Left lung (tissue), 10 donors: ENCODE results near the gene TNRC6A. TPM values are rescaled to one million over a fixed set of nuclear protein-coding genes. Genes with fewer than 3 reads are reported as not detected.
A peak's percentile ranks its signal among the peaks of the same experiment; 100 is the strongest.
"Not testable (repeated sequence)": the region's sequence is repeated elsewhere in the genome, so short reads cannot be mapped to it uniquely, and the experiment has no call there.

Source experiments
- ATAC-seq: fragments of 200-7000 bp; cut with Tn5 transposase; one replicate; pipeline ENCODE4 v1.9.1; 2020; ENCODE audit warnings: moderate library complexity
- DNase-seq, 4 donors: peaks; one replicate each; pipeline ENCODE4 v3.0.0-alpha.2; 2013 to 2020
- H3K27ac ChIP-seq, 2 donors: fragments of 200-600 bp; sonication (generic) in 1 of 2; one replicate each; pipeline versions ENCODE4 v1.5.0 to v1.8.0; 2020 to 2021
- H3K27me3 ChIP-seq, 2 donors: fragments of 200-600 bp; sonication (generic) in 1 of 2; one replicate each; pipeline versions ENCODE4 v1.5.0 to v1.8.0; 2020 to 2021
- H3K36me3 ChIP-seq, 2 donors: fragments of 200-600 bp; sonication (generic) in 1 of 2; one replicate each; pipeline versions ENCODE4 v1.5.0 to v1.8.0; 2020 to 2021
- H3K4me1 ChIP-seq, 2 donors: fragments of 200-600 bp; one replicate each; pipeline ENCODE4 v1.8.0; 2021
- H3K4me3 ChIP-seq, 2 donors: fragments of 200-600 bp; sonication (generic) in 1 of 2; one replicate each; pipeline versions ENCODE4 v1.5.0 to v1.8.0; 2020 to 2021; ENCODE audit warnings: mild to moderate bottlenecking in 1 of 2
- H3K9me3 ChIP-seq, 2 donors: fragments of 200-600 bp; sonication (generic) in 1 of 2; one replicate each; pipeline versions ENCODE4 v1.5.0 to v1.8.0; 2020 to 2021
- intact Hi-C, 2 donors: fragments of 100-400 bp; cut with DNase I; formaldehyde crosslinking; loops; one replicate each; pipeline versions ENCODE4 v1.11.2 to v1.14.2; 2022
- polyA plus RNA-seq, 6 donors: library from polyadenylated mRNA; unstranded; fragments of 120-200 nt; gene quantifications; one replicate each; pipeline ENCODE4 v1.2.1, GENCODE V29; 2013; ENCODE audit not compliant: insufficient read length in 6 of 6
- total RNA-seq, 2 donors: library from RNA; stranded (reverse); fragmentation: NEBNext Ultra II Directional; extraction: Animal tissue kit (Norgen Biotek cat#: 25700); gene quantifications; one replicate each; pipeline ENCODE4 v1.2.1, GENCODE V29; 2021
- TF ChIP-seq, protein P1 (sequence below), 2 donors: fragments of 200-600 bp; sonication (generic) in 1 of 2; IDR thresholded peaks; one replicate each; pipeline versions ENCODE4 v1.5.0 to v1.8.0; 2021; ENCODE audit warnings: antibody characterized with exemption in 2 of 2
- donor health status: DM: no; HTN: yes; CAD: no.
- donor health status: DM: no; HTN: no; CAD: no.

TNRC6A gene
- total and polyA plus RNA-seq, 8 donors = 34.0 to 81.2 (median 72.7) TPM

DNA sequence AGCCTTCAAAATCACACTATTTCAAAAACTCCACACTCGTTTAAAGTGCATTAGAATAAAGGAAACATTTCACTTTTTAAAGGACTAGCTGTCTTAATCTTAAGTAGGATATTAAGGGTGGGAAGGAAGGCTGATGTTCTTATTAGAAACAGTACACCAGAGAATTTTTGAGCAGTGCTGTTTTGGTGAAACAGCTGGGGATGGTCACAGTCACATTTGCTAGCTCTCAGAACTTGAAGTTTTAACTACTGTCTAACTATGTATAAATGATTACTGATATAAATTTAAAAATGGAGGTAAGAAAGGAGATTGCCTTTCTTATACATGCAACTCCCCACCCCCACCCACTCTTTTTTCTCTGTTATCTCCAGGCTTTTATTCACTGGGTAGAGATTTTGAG is 77.8 kb downstream of the TNRC6A start:
- H3K36me3 ChIP-seq = peaks cover 0 to 100% of the 10 kb centered on the region in 2 donors

DNA sequence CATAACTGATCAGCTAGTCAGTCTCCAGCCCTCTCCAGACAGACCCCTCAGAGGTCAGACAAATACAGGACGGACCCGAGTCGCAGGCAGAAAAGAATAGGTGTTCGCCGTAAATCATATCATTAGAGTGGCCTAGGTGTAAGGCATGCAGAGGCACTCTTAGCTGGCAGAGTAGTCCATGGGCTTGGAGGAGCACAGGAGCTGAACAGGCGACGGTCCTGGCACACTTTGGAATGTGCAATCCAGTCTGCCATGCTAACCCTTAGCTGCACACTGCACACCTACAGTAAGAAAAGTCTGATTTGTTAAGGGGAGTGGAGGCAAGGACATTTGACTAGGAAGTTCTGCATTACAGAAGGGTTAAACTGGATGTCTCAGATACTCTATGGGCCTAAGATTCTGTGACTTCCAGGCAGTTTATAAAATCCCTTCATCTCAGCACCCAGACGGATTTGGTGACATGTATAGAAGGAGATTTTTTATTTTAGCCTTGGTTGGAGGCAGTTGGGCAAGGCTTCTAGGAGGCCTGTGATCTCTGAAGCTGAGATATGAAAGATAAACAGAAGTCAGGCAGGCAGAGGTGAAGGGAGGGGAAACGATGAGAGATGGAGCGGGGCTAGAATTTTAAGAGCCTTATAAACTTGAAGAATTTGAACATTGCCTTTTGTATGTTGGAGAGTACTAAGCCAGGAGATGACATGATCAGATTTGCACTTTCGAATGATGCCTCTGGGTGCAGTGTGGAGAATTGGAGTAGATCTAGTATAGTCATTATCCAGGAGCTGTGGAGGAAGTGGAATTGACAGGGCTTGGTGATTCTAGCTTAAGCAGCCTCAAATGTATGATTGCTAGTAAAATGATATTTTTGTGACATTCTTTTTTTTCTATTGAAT is 81.7 kb downstream of the TNRC6A start:
- TF ChIP-seq, protein P1, sequence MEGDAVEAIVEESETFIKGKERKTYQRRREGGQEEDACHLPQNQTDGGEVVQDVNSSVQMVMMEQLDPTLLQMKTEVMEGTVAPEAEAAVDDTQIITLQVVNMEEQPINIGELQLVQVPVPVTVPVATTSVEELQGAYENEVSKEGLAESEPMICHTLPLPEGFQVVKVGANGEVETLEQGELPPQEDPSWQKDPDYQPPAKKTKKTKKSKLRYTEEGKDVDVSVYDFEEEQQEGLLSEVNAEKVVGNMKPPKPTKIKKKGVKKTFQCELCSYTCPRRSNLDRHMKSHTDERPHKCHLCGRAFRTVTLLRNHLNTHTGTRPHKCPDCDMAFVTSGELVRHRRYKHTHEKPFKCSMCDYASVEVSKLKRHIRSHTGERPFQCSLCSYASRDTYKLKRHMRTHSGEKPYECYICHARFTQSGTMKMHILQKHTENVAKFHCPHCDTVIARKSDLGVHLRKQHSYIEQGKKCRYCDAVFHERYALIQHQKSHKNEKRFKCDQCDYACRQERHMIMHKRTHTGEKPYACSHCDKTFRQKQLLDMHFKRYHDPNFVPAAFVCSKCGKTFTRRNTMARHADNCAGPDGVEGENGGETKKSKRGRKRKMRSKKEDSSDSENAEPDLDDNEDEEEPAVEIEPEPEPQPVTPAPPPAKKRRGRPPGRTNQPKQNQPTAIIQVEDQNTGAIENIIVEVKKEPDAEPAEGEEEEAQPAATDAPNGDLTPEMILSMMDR (IDR thresholded peaks at IDR 0.05) = no peak
- peaks cover 0 to 100% of the 10 kb centered on the region in 2 donors for H3K36me3 ChIP-seq
- no peaks in the 10 kb centered on the region for H3K4me1 ChIP-seq
- ATAC-seq (no peak), DNase-seq (no peak)
- intact Hi-C loops = no loop called here
- H3K27ac ChIP-seq = no peak overlapping the region
- no peaks in the 10 kb centered on the region for H3K9me3 ChIP-seq
- no peaks in the 10 kb centered on the region for H3K27me3 ChIP-seq
- H3K4me3 ChIP-seq = no peak overlapping the region

More for the DNA sequence above, 77.8 kb downstream of the TNRC6A start:
- peak in 2 of 4 donors; percentile 35 to 37 for DNase-seq
- Histone ChIP-seq H3K4me1 (no peaks in the 10 kb centered on the region), H3K9me3 (no peaks in the 10 kb centered on the region), H3K27me3 (no peaks in the 10 kb centered on the region), H3K4me3 (no peak overlapping the region), H3K27ac (no peak overlapping the region)
- intact Hi-C loops = loop anchor here in 1 of 2 donors (10.0 kb wide), 1 partner anchor 242 kb away; no protein-coding TSS in a partner anchor
- TF ChIP-seq, protein P1 (IDR thresholded peaks at IDR 0.05) = no peak
- no peak for ATAC-seq

DNA sequence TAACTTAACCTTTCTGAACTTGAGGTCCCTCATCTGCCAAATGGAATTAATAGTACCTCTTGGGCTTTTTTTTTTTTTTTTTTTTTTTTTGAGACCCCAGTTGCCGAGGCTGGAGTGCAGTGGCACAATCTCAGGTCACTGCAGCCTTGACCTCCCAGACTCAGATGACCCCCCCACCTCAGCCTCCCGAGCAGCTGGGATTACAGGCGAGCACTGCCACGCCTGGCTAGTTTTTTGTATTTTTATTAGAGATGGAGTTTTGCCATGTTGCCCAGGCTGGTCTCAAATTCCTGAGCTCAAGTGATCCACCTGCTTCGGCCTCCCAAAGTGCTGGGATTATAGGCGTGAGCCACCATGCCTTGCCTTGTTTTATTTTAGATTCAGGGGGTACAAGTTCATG is 83.4 kb downstream of the TNRC6A start:
- peaks cover 0 to 100% of the 10 kb centered on the region in 2 donors for H3K36me3 ChIP-seq
- ATAC-seq, intact Hi-C loops, H3K4me3 ChIP-seq, H3K27me3 ChIP-seq, DNase-seq, H3K9me3 ChIP-seq, H3K27ac ChIP-seq, H3K4me1 ChIP-seq: not testable (repeated sequence)

DNA sequence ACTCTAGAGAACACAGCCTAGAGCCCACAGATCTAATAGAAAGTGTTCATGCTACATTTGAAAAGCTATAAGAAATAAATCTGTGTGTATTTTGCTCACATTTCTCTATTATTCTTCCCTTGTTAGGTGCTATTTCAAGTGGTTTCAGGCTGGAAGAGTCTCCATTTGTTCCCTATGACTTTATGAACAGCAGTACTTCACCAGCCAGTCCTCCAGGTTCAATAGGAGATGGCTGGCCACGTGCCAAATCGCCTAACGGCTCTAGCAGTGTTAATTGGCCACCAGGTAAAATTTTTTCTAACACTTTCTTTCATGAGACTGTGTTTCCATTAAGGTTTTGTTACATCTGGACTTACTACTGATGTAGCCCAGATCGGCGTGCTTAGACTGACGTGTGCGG is 85.6 kb downstream of the TNRC6A start:
- no peak for ATAC-seq
- TF ChIP-seq, protein P1 (IDR thresholded peaks at IDR 0.05) = no peak
- no peak overlapping the region for H3K4me3 ChIP-seq
- no peaks in the 10 kb centered on the region for H3K27me3 ChIP-seq
- no peak for DNase-seq
- peaks cover 0 to 100% of the 10 kb centered on the region in 2 donors for H3K36me3 ChIP-seq
- H3K4me1 ChIP-seq = peaks cover 6 to 7% of the 10 kb centered on the region in 2 donors
- intact Hi-C loops = no loop called here
- H3K27ac ChIP-seq = no peak overlapping the region
- no peaks in the 10 kb centered on the region for H3K9me3 ChIP-seq

DNA sequence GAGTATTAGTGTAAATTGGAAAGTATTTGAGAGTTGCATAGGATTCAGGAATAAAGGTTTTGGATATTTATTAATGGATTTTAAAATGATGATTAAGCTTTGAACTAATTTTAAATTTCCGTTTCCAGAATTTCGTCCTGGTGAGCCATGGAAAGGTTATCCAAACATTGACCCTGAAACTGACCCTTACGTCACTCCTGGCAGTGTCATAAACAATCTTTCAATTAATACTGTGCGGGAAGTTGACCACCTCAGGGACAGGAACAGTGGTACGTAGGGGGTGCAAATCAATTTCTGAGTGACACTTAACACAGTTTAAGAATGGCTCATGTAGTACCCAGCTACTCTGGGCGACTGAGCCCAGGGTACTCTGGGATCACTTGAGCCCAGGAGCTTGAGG is 87.2 kb downstream of the TNRC6A start:
- intact Hi-C loops = no loop called here
- Histone ChIP-seq H3K4me3 (no peak overlapping the region), H3K4me1 (peaks cover 6 to 7% of the 10 kb centered on the region in 2 donors), H3K27ac (no peak overlapping the region), H3K36me3 (peaks cover 0 to 100% of the 10 kb centered on the region in 2 donors), H3K27me3 (no peaks in the 10 kb centered on the region), H3K9me3 (no peaks in the 10 kb centered on the region)
- TF ChIP-seq, protein P1 (IDR thresholded peaks at IDR 0.05) = no peak
- ATAC-seq = no peak
- DNase-seq = no peak
